Measurements from ENCODE around the gene PRKAG3.

- no peak for TF ChIP-seq CTCF (IDR thresholded peaks at IDR 0.05)
- TF ChIP-seq ESRRA (CRISPR knock-in tag; IDR thresholded peaks at IDR 0.05; ENCODE audit: borderline replicate concordance), result no peak
- no peak for TF ChIP-seq MLX (CRISPR knock-in tag; IDR thresholded peaks at IDR 0.05)
- TF ChIP-seq AR (CRISPR knock-in tag; IDR thresholded peaks at IDR 0.05), result no peak
- TF ChIP-seq E2F4 (CRISPR knock-in tag; IDR thresholded peaks at IDR 0.05; ENCODE audit: borderline replicate concordance, low read depth), result no peak
- TF ChIP-seq ATF3 (CRISPR knock-in tag; conservative IDR thresholded peaks at IDR 0.05), result no peak
- TF ChIP-seq MXD4 (CRISPR knock-in tag; IDR thresholded peaks at IDR 0.05; ENCODE audit: borderline replicate concordance), result no peak
- TF ChIP-seq HMGA2 (CRISPR knock-in tag; IDR thresholded peaks at IDR 0.05), result no peak
- no peak for TF ChIP-seq USF2 (CRISPR knock-in tag; IDR thresholded peaks at IDR 0.05)
- TF ChIP-seq NFE2L1 (CRISPR knock-in tag; IDR thresholded peaks at IDR 0.05), result no peak
Observed at GRCh38 chr2:218828477-218828778, 3.2 kb downstream of the PRKAG3 start.

Measured in WTC11 (cell line).